ENCODE data around the gene ANO10.

ANO10 gene

GRCh38 chr3:43409506-43409905, 212.3 kb downstream of the ANO10 start:
- DNase-seq: no peak

DNA sequence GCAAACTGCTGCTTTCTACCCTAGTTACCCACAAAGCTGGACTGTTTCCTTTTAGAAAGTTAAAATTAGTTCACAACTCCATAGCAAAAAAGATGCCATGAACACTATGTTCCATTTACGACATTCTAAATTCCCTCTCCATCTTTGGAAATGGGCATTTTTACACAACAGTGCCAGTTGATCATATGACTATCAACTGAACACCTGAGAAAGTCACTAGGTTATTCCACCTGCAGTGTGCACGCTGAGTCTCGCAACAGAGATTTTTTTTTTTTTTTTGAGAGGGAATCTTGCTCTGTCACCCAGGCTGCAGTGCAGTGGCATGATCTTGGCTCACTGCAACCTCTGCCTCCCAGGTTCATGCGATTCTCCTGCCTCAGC, 215.2 kb downstream of the ANO10 start:
- no peak for DNase-seq

DNA sequence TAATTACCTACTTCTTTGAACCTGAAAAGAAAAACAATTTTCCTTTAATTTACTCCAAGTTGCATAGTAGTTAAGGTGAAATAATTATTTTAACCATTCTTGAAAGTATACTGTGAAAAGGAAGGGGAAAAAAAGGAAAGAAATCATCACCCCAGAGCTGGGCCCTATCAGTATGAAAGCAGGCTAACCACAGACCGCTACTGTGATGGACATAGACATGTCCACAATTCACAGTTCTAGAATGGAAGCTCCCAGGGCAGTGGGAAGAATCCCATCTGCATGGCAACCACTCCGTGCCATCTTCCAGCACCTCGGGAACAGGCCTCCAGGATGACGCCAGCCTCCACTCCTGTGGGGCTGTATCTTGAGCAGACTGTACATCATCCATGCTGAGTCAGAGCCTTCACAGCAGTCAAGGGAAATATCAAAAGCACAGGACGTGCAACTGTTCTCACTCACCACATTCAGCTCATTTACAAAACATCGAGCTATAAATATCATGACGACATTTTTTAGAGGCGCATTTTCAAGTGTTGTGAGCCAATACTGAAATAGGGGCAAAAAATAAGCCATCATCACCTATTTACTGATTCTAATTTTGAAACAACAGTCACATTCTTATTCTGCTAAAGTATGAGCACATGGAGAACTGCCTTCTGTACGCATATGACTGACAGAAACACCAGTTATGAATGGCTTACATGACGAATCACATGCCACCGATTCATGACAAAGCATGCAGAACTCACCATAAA, 215.7 kb downstream of the ANO10 start:
- no peak for DNase-seq

DNA sequence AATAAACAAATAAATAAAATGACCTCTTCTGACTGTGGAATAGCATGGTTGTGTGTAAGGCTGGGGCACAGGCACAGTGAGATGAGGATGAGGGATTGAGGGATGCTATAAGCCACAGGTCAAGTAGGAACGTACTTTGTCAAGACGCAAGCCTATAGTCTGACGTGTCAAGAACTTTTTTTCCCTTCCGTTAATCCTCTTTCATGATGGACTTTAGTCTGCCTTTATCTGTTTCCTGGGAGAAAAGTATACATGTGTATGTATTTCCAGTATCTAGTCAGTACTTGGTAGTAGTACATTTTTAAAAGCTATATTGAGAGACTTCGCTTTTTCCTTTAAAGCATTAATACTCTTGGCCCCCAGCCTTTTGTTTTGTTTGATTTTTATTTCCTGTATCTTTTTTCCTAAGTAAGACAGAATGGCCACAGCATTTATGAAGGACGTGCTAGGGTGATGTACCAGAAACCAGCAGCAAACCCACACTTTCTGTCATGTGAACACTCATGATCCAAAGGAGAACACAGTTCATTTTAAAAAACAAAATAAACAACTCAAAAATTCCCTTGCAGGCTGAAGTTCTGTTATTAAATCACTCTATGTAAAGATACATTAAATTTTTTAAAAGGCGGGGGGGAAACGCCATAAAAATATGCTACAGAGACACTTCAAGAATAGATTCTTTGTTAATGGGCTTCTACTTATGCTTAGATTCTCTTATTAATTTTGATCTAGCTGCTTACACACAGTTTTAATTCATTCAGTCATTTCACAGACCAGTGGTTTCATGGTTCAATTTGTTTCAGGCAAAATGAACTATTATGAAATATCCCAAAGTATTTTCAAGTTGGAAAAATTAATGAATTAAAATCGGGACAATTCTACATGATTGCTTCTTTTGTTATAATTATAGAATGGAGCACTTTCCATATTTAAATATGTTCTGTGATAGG, 220.8 kb downstream of the ANO10 start:
- DNase-seq: no peak

GRCh38 chr3:43400167-43400566, 221.6 kb downstream of the ANO10 start:
- DNase-seq: no peak

- no peak for DNase-seq
These were observed 222.8 kb downstream of the ANO10 start for GRCh38 chr3:43399034-43399433.

GRCh38 chr3:43394041-43394554, 227.7 kb downstream of the ANO10 start:
- DNase-seq: no peak

GRCh38 chr3:43391621-43392020, 230.2 kb downstream of the ANO10 start:
- DNase-seq: no peak

GRCh38 chr3:43390255-43390588, 231.6 kb downstream of the ANO10 start:
- no peak for DNase-seq

DNA sequence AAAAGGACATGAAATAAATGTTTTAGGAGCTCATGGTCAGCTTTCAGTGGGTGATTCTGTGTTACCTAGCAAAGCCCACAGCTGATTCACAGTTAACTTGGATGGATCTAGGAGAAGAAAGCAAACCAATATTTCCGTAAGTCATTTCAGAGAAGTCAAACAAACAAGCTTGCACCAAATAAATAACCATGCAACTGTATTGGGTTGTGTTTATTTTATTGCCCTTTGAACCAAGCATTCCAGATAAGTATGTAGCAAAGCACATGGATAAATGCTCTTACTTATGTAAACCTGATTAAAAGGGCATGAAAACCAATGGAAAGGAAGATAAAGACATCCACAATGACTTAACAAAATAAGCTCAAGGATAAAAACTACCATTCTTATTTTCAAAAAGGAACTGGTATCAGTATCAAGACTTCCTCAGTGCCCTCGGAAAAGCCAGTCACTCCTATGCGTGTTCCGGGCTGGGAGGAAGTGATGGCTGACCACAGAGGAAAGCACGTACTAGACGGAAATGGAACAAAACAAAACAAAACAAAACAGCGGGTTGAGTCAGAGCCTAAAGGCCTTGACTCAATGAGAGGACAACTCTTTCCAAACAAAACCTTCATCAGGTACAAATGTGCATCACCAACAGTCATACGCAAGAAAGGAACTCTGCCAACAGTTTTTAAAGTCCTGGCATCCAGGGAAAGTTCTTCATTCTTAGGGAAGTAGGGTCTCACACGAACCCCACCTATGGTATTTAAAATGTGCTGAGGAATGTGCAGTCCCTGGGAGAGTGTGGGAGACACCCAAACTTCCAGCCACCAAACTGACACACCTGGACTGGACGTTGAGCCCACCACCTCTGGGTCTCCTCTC, 232.2 kb downstream of the ANO10 start:
- peak; percentile 66 for DNase-seq

- no peak for DNase-seq
These were observed 232.9 kb downstream of the ANO10 start for GRCh38 chr3:43388915-43389314.

DNA sequence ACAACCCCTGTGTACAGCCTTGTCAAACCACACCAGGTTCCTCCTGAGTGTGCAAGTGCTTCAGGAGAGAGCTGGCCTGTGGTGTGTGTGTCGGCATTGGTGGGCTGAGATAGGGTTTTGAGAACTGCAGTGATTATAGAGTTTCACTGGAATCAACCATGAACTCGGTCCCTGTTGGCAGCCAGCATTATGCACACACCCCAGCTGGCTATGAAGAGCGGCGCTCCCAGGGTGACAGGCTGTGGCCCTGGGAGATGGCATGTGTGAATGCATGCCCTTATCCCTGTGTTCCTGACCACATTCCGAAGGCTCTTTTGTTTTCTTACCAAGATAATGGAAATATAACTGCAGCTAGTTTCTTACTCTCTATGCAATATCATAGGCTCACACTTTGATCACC, 233.6 kb downstream of the ANO10 start:
- no peak for DNase-seq

DNA sequence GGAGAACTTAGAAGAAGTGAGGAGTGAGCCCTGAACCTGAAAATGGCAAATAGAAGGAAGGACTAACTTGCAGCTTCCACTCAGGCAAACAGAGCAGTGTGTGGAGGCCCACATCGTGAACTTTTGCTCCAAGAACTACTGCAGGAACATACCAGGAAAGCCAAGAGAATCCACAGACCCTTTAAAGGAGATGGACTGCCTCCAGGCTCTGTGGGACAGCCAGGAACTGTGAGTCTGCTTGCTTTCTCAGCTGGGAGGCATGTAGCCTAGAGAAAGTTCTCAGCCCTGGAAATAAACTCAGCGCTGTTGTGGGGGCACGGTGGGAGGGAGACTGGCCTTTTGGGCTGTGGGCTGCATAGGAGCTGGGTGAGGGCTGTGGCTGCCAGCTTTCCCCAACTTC, 242.5 kb downstream of the ANO10 start:
- no peak for DNase-seq

GRCh38 chr3:43378066-43378935, 243.5 kb downstream of the ANO10 start:
- peak; percentile 69 for DNase-seq

DNA sequence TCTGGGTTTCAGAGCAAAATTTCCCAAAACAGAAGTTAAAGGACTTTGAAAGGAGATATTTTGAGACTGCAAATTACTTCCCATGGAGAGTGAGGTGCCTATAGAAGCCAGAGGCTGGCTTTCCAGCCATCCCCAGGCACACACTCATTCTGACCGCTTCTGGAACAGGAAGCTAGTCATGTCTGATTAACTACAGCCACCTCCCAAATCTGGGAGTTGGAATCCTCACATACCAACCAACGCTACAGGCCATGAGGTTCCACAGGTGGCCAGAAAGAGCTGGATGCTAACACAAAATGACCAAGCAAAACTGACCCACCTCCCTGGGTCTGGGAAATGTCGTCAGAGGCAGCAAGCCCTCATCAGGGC, 248.3 kb downstream of the ANO10 start:
- DNase-seq: no peak

GRCh38 chr3:43372809-43373559, 248.8 kb downstream of the ANO10 start:
- no peak for DNase-seq

GRCh38 chr3:43372007-43372740, 249.6 kb downstream of the ANO10 start:
- DNase-seq: no peak

DNA sequence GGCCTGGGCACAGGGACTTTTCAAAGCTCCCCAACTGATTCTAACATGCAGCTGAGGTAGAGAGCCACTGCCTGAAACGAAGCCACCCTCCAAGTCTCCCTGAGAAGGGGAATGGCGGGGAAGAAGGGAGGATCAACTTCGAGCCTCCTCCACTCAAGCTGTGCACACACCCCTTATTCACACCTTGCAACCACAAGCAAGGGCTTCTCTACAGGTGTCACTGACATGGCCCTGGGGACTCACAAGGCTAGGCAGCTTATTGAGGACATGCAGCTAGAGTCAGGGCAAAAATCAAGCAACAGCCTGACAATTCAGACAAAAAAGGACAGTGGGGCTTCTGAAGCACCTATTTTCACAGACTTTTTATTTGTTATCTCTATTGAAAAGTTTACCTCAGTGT, 250.3 kb downstream of the ANO10 start:
- DNase-seq: no peak

GRCh38 chr3:43370293-43370980, 251.4 kb downstream of the ANO10 start:
- no peak for DNase-seq
